Fibroblast of skin of left quadriceps (primary cell): ENCODE results near the gene KLHDC2.
"Not testable (repeated sequence)": the region's sequence is repeated elsewhere in the genome, so short reads cannot be mapped to it uniquely, and the experiment has no call there.

ENCODE experiments used
- DNase-seq, 2 experiments: peaks; one replicate each; pipeline ENCODE4 v3.0.0-alpha.2; 2013; ENCODE audit warnings: low read depth in 2 of 2

Gene KLHDC2

DNA sequence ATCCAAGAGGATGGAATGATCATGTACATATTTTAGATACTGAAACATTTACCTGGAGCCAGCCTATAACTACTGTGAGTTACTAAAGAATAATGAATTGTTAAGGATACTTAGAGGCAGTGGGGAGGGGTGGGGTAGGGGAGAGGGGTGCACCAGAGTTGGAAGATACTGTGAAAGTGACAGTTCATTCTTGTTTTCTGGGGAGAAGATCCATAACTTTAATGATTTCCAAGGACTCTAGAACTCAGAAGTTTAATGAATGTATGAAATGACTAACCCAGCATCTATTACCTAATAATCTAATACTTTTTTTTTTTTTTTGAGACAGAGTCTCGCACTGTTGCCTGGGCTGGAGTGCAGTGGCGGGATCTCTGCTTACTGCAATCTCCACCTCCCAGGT is 10.5 kb downstream of the KLHDC2 start:
- no peak for DNase-seq

DNA sequence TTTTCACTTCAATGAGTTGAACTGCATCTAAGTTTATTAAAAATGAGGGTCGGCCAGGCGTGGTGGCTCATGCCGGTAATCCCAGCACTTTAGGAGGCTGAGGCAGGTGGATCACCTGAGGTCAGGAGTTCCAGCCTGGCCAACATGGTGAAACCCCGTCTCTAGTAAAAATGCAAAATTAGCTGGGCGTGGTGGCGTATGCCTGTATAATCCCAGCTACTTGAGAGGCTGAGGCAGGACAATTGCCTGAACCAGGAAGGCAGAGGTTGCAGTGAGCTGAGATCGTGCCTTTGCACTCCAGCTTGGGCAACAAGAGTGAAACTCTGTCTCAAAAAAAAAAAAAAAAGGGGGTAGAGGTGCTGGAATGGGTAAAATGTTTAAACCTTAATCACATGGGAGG is 13.1 kb downstream of the KLHDC2 start:
- DNase-seq = not testable (repeated sequence)

DNA sequence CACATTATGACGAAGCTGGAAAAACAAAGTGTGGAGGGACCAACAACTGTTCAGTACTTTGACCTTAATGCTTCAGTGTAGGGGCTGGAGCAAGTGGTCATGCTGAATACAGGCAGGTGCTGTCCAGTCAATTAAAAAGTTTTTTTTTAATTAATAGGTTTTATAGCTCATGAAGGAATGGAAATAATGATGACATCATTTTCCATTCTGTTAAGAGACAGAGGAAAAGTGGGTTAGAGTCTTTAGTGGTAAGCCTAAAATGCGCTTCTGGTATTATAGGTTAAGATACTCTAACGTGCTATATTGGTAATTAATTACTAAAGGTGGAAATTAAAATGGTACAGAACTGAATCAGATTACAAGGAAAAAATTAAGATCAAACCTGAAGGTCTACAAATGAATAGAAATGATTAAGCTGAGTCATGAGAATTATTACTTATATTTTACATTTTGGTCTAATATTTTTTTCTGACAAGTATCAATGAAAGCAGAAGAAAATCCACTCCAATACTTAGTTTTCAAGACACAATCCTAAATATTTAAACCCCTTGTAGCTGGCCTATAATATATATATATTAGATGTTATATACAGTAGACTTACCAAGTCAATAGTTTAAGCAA is 15.6 kb downstream of the KLHDC2 start:
- DNase-seq = no peak

DNA sequence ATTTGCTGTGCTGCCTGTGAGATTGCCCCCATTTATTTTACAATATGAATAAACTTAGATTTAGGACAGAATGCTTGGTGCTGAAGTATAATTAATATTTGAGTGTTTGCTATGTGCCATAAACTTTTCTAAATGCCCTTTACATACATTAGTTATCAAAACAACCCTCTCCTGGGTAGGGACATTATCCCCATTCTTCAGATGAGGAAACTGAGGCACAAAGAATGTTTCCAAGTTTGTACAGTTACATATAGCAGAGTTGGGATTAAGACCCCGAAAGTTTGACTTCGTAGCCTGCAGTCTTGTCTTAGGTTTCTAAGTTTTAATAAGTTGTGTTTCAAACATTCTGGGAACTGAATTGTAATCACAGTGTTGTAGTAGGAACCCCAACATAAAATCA is 18.4 kb downstream of the KLHDC2 start:
- no peak for DNase-seq

DNA sequence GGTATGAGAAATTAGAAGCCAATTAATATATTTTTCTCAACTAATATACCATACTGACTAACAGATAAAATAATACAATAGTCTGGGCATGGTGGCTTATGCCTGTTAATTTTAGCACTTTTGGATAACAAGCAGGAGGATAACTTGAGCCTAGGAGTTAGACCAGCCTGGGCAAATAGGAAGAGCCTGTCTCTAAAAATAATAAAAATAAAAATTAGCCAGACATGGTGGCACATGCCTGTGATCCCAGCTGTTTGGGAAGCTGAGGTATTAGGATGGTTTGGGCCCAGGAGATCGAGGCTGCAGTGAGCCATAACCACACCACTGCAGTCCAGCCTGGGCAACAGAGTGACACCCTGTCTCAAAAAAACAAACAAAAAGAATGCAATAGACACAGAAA is 24.7 kb downstream of the KLHDC2 start:
- no peak for DNase-seq

DNA sequence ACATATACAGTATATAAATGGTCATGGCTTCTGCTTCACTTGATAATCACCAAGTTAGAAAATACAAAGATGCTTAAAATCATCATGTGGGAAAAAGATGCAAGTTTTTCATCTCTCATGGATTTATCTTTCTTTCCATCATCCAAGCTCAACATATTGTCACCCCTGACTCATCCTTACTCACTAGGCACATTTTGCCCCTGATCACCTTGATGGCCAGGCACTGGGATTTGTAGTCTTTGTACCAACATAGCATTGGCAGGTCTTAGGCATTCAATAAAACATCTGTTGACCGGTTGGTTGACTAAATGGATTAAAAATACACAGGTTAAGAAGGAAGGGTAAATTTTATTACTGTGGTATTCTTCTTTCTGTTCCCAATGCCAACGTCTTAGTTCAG is 28.1 kb downstream of the KLHDC2 start:
- no peak for DNase-seq

DNA sequence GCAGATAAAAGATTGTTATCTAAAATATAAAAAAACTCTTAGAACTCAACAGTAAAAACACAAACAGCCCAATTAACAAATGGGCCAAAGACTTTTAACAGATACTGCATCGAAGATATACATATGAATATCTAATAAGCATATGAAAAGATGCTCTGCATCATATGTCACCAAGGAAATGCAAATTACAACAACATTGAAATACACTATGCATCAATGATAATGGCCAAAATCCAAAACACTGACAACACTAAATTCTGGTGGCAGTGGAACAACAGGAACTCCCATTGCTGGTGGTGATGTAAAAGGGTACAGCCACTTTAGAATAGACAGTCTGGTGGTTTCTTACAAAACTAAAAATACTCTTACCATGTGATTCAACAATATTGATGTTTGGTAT is 40.8 kb downstream of the KLHDC2 start:
- DNase-seq = no peak

DNA sequence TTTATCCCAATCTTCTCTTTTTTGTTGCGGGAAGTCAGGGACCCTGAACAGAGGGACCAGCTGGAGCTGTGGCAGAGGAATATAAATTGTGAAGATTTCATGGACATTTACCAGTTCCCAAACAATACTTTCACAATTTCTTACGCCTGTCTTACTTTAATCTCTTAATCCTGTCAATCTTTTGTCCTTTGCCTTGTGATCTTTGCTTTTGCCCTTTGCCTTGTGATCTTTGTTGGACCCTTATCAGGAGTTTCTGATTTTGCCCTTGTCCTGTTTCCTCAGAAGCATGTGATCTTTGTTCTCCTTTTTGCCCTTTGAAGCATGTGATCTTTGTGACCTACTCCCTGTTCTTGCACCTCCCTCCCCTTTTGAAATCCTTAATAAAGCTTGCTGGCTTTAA is 48.2 kb downstream of the KLHDC2 start:
- DNase-seq = not testable (repeated sequence)

DNA sequence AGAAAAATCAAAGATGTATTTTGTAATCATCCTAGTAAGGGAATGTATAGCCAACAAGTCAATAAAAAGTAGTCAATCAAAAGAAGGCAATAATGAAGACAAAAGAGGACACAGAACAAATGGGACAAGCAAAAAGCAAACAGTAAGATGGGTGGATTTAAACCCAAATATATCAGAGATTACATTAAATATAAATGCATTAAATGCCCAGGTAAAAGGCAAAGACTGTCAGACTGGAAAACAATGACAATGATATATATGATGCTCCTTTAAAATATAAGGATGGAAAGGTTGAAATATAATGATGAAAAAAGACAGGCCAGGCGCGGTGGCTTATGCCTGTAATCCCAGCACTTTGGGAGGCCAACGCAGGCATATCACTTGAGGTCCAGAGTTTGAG is 48.9 kb downstream of the KLHDC2 start:
- DNase-seq = no peak

DNA sequence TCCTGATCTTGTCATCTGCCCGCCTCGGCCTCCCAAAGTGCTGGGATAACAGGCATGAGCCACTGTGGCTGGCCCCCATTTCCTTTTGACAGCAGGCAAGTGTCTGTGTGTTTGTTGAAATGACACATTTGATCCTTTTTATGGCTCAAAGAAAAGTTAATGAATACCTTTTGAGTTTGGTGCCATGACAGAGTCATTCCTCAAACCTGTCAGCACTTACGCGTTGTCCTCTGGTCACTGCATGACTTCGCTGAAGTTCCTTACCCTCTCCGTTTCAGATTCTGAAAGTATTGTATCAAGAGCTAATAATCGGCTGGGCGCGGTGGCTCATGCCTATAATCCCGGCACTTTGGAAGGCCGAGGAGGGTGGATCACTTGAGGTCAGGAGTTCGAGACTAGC is 52.2 kb downstream of the KLHDC2 start:
- no peak for DNase-seq

DNA sequence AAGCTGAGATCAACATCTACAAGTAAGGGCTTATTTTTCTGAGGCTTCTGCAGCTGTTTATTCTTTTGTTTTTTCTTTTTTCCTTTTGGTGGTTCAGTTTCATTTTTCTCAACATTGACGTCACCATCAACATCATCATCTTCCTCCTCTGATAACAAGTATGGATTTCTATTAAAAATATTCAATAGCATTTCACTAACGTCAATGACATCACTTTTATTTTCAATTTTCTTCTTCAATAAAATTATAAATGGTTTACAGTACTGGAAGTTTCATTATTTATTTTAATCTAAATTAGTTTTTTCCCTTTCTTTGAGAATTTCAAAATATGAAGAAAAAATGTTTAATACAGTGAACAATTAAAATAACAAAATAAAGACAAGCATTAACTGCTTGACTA is 60.7 kb downstream of the KLHDC2 start:
- no peak for DNase-seq
